ENCODE data around the gene PLEKHA7. TPM values are rescaled to one million over a fixed set of nuclear protein-coding genes. Genes with fewer than 3 reads are reported as not detected.

The PLEKHA7 gene
- total RNA-seq, 1 experiment from 2014 or later, result 7.2 TPM

DNA sequence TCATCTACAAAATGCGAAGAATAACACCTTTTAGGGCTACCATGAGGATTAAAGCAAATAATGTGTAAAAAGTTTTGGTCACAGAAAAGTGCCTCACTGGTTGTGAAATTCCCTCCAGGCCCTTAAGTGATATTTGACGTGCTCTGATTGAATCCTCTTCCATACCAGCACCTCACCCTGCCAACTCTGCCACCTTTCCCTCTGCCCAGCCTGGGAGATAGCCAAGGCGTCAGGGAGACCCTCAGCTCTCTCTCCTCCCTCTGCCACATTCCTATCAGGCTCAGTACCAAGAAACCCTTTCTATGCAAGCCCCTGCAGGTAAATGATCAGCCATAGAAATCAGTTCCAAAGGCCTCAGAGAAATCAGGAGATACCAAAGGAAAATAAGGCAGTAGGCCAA is 21.4 kb downstream of the PLEKHA7 start (continued):
- TF ChIP-seq, protein P1, sequence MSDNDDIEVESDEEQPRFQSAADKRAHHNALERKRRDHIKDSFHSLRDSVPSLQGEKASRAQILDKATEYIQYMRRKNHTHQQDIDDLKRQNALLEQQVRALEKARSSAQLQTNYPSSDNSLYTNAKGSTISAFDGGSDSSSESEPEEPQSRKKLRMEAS (IDR thresholded peaks at IDR 0.05), result no peak
- TF ChIP-seq ZFX (IDR thresholded peaks at IDR 0.05) (no peak), SP1 (IDR thresholded peaks at IDR 0.05; ENCODE audit: low read depth) (no peak), ZNF274 (IDR thresholded peaks at IDR 0.05; ENCODE audit: low read depth, low read length) (no peak), CEBPB (IDR thresholded peaks at IDR 0.05; ENCODE audit: low read depth) (no peak), ATF3 (IDR thresholded peaks at IDR 0.05) (no peak)

DNA sequence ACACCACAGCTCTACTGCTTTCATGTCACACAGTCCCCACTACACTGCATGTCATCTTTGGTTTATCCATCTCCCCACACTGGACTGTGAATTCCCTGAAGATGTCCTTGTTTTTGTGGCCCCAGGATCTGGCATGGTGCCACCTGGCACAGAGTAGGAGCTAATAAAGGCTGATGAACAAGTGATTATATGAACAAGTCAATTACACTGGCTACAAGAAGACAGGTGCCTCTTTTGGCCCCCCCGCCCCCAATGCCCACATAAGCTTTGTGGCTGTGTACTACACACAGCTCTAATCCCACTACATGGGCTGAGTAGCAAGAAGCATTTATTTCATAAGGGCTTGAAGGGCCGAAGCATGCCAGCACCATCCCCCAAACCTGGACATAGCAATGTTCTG is 24.7 kb downstream of the PLEKHA7 start:
- H3K4me2 ChIP-seq (ENCODE audit: low read length), result no peak overlapping the region
- no peaks in the 10 kb centered on the region for H3K79me2 ChIP-seq (ENCODE audit: insufficient read depth, low read length)
- no peak overlapping the region for H3K9ac ChIP-seq (ENCODE audit: low read length)
- no peak overlapping the region for H3K4me3 ChIP-seq (replicated peaks in 1 of 2; ENCODE audit: low read depth in 1 of 2, low read length in 2 of 2)
- H3K9me3 ChIP-seq (ENCODE audit: control insufficient read depth in 1 of 2, insufficient read depth in 1 of 2, low read depth in 1 of 2, low read length in 2 of 2), result no peaks in the 10 kb centered on the region
- no peak overlapping the region for H2AFZ ChIP-seq (ENCODE audit: low read depth, low read length, poor library complexity, severe bottlenecking)
- POLR2A ChIA-PET, result interaction anchor here (0.6 to 1.4 kb wide), 2 partner anchors 26 to 32 kb away, joined by 3 read pairs; no protein-coding TSS in a partner anchor
- no peak overlapping the region for H3K27ac ChIP-seq (ENCODE audit: low read depth, low read length)
- no peak for ATAC-seq
- intact Hi-C loops (cut with micrococcal nuclease), result no loop called here
- peaks cover 19 to 21% of the 10 kb centered on the region in 2 experiments; a peak in 3 of 4 replicates for H3K4me1 ChIP-seq (ENCODE audit: control insufficient read depth in 1 of 2, insufficient read depth in 2 of 2, low read length in 2 of 2)
- no peak for TF ChIP-seq SRF (IDR thresholded peaks at IDR 0.05; ENCODE audit: low read depth)
- TF ChIP-seq YY1 (IDR thresholded peaks at IDR 0.05; ENCODE audit: extremely low read depth, insufficient replicate concordance, low read depth, low read length), result no peak
- TF ChIP-seq, protein P1 (IDR thresholded peaks at IDR 0.05), result no peak
- TF ChIP-seq RAD21 (IDR thresholded peaks at IDR 0.05; ENCODE audit: low read depth), result no peak
- no peak for TF ChIP-seq JUND (IDR thresholded peaks at IDR 0.05)
- TF ChIP-seq EGR1 (IDR thresholded peaks at IDR 0.05; ENCODE audit: low read depth), result no peak
- TF ChIP-seq ELF1 (IDR thresholded peaks at IDR 0.05; ENCODE audit: borderline replicate concordance, low read depth), result no peak
- TF ChIP-seq FOSL1 (IDR thresholded peaks at IDR 0.05; ENCODE audit: low read depth), result no peak
- no peak for TF ChIP-seq ZBTB33 (IDR thresholded peaks at IDR 0.05; ENCODE audit: extremely low read depth, insufficient replicate concordance, low read length)
- no peak for TF ChIP-seq ZFX (IDR thresholded peaks at IDR 0.05)
- TF ChIP-seq EZH2 (IDR thresholded peaks at IDR 0.05), result no peak
- TF ChIP-seq ATF3 (IDR thresholded peaks at IDR 0.05), result no peak
- no peak for TF ChIP-seq EZH2phosphoT487 (IDR thresholded peaks at IDR 0.05; ENCODE audit: borderline replicate concordance)
- TF ChIP-seq, protein P2, sequence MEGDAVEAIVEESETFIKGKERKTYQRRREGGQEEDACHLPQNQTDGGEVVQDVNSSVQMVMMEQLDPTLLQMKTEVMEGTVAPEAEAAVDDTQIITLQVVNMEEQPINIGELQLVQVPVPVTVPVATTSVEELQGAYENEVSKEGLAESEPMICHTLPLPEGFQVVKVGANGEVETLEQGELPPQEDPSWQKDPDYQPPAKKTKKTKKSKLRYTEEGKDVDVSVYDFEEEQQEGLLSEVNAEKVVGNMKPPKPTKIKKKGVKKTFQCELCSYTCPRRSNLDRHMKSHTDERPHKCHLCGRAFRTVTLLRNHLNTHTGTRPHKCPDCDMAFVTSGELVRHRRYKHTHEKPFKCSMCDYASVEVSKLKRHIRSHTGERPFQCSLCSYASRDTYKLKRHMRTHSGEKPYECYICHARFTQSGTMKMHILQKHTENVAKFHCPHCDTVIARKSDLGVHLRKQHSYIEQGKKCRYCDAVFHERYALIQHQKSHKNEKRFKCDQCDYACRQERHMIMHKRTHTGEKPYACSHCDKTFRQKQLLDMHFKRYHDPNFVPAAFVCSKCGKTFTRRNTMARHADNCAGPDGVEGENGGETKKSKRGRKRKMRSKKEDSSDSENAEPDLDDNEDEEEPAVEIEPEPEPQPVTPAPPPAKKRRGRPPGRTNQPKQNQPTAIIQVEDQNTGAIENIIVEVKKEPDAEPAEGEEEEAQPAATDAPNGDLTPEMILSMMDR (IDR thresholded peaks at IDR 0.05 in 2 of 3, conservative IDR thresholded peaks at IDR 0.05 in 1 of 3; ENCODE audit: borderline replicate concordance in 1 of 3, insufficient read depth in 1 of 3, low read depth in 2 of 3, low read length in 2 of 3), result no peak
- H3K27me3 ChIP-seq (ENCODE audit: insufficient read depth, low read length), result no peaks in the 10 kb centered on the region
- H4K20me1 ChIP-seq (ENCODE audit: insufficient read depth), result no peaks in the 10 kb centered on the region
- RAD21 ChIA-PET (ENCODE audit: low non-redundant PET in 1 of 2, low total read pairs in 2 of 2, uncharacterized antibody in 2 of 2, unreplicated experiment in 2 of 2), result interaction anchor here in 1 of 2 experiments (0.8 kb wide), 1 partner anchor 203 kb away, joined by 3 read pairs; no protein-coding TSS in a partner anchor
- H3K36me3 ChIP-seq (ENCODE audit: control insufficient read depth in 1 of 2, insufficient read depth in 2 of 2, low read length in 2 of 2), result no peaks in the 10 kb centered on the region
- BruUV-seq (replicated peaks), result no TSS peak
- CTCF ChIA-PET, result no interaction called here
- H3K9me2 ChIP-seq (ENCODE audit: insufficient read depth), result no peaks in the 10 kb centered on the region
- DNase-seq (ENCODE audit: low read depth, low spot score), result no peak
